Esophagus mucosa (tissue), 1 donor: Measurements from ENCODE around the gene ZBTB2. TPM values are rescaled to one million over a fixed set of nuclear protein-coding genes. Genes with fewer than 3 reads are reported as not detected.
"Not testable (repeated sequence)": the region's sequence is repeated elsewhere in the genome, so short reads cannot be mapped to it uniquely, and the experiment has no call there.

Experiments
- ATAC-seq: fragments of 200-7000 bp; cut with Tn5 transposase; one replicate; pipeline ENCODE4 v1.9.1; 2020
- total RNA-seq: library from RNA; stranded (reverse); gene quantifications from one replicate; pipeline ENCODE4 v1.2.4, GENCODE V29; 2023
- donor health status: DM: yes; HTN: yes; CAD: no.

Gene ZBTB2
- total RNA-seq, 1 donor from 2014 or later = 5.3 TPM

GRCh38 chr6:151399679-151400078 is 8.3 kb upstream of the ZBTB2 start:
- peak; percentile 59 for ATAC-seq

GRCh38 chr6:151393410-151393809 is 2.1 kb upstream of the ZBTB2 start:
- no peak for ATAC-seq

- ATAC-seq = no peak
Observed at GRCh38 chr6:151392427-151392826, 1.1 kb upstream of the ZBTB2 start.

DNA sequence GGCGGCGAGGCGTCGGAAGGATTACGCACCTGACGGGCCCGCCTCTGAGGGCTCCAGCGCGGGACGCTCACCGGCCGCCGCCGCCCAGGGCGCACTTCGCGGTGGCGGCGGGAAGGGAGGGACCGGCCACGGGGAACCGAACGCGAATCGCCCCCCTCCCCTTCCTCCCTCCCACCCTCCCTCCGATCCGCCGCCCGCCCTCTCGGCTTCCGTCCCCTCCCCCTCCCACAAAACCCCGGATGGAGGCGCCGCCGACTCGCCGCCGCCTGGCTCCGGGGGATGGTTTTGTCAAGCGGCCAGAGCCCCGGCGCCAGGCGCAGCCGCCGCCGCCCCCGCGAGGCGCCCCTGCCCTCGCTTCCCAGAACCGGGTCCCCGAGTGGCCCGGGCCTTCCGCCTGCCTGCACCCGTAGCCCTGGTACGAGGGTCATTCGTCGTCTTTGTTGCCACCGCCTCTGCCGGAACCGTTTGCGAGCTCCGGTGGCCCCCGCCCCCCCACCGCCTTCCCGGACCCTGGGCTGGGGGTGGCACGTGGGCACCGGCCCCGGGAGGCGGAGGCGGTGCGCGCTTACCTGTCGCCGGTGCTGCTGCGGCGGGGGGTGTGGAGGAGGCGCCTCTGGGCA is 398 bp downstream of the ZBTB2 start:
- ATAC-seq = peak; percentile 31

DNA sequence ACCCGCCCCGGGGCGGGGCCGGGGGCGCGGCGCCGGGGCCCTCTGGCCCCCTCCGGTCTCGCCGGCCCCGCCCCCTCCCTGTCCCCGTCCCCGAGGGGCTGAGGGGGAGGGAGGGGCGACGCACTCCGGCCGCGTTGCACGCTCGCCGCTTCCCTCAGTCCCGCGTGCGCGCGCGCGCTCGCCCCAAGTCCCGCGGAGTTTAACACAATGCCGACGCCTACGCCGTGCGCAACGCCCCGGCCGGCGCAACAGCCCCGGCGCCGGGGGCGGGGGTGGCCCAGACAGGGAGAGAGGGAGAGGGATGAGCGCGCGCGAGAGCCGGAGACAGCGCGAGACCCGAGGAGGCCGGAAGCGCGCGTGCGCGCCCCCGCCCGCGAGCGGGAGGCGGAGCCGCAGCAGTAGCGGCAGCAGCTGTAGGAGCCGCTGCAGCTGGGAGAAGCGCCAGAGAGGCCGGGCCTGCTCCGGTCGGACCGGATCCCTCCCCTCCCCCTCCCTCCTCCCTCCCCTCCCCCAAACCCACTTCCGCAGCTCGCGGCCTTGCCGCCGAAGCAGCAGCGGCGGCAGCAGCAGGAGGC is 996 bp downstream of the ZBTB2 start:
- peak; percentile 95 for ATAC-seq

DNA sequence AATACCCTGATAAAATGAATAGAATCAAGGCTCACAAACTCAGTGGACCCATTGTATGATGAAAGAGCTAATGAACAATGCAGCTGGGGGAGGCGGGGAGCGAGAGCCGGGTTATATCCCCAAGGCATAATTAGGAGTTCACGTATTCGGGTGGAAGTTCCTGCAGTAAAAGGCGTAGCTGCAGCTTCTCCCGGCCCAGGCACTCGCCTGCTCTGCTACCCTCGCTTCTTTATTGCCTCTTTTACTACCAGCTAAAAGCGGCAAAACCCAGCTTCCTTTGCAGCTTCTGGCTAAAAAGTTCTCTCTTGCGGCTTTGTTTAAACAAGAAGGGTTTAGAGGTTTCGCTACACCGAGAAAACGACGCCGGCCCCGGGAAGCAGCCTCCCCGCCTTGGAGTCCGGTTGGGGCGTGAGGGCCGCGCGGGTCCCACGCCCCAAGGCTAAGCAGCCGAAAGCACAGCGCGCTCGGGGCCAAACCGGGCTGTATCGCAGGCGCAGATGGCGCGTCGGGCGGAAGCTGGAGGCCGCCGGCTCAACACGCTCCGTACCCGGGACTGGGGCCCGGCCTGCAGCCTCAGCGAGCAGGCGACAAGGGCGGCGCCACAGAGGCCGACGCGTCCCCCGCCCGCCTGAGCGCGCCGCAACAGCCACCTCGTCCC is 1.6 kb downstream of the ZBTB2 start:
- ATAC-seq = peak; percentile 37

GRCh38 chr6:151388997-151389617 is 2.3 kb downstream of the ZBTB2 start:
- ATAC-seq = no peak

DNA sequence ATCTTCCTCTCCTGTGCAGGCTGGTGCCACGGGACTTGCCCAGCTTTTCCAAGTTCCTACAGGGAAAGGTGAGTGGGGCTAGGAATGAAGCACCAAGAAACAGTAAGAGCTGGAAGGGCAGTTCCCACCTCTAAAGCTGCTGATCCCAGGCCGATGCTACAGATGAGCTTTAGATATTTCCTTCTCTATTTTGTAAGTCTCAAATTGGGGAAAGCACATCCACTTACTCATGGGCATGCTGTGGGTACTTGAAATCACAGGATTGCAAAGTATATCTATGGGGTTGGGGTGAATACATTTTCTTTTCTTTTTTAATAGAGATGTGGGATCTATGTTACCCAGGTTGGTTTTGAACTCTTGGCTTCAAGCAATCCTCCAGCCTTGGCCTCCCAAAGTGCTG is 3.1 kb downstream of the ZBTB2 start:
- no peak for ATAC-seq

- ATAC-seq = no peak
Observed at GRCh38 chr6:151387175-151387970, 4.0 kb downstream of the ZBTB2 start.

DNA sequence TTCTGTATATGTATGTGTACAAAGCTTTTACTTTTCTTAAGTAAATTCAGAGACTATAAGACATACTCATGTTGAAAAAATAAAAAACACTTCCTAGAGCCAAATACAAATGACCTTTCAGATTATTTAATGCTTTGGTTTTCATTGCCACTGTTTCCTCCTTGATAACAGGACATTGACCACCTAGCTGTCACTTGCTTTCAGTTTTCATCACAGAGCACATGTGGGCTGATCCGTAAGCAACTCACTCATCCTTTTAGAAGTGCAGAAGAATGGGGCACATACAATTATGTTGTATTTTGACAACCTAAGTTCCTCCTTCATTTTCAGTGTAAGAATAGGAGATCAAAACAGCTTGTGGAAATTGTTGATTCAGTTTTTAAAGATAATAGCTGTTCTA is 6.2 kb downstream of the ZBTB2 start:
- no peak for ATAC-seq

GRCh38 chr6:151384151-151384550 is 7.2 kb downstream of the ZBTB2 start:
- no peak for ATAC-seq

GRCh38 chr6:151382631-151383030 is 8.7 kb downstream of the ZBTB2 start:
- not testable (repeated sequence) for ATAC-seq

DNA sequence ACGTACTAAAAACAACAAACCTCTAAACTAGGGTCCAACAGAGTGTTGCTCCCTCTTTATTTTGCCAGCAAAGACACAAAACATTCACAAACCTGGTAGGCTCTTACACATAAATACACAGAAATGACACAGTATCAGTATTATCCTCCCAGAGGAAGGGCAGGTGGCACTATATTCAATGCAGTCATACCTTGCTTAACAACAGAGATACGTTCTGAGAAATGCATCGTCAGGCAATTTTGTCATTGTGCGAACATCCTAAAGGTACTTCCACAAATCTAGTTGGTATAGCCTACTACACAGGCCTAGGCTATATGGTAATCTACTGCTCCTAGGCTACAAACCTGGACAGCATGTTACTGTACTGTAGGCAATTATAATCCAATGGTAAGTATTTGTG is 9.6 kb downstream of the ZBTB2 start:
- ATAC-seq = no peak

GRCh38 chr6:151380848-151381205 is 10.5 kb downstream of the ZBTB2 start:
- ATAC-seq = no peak

DNA sequence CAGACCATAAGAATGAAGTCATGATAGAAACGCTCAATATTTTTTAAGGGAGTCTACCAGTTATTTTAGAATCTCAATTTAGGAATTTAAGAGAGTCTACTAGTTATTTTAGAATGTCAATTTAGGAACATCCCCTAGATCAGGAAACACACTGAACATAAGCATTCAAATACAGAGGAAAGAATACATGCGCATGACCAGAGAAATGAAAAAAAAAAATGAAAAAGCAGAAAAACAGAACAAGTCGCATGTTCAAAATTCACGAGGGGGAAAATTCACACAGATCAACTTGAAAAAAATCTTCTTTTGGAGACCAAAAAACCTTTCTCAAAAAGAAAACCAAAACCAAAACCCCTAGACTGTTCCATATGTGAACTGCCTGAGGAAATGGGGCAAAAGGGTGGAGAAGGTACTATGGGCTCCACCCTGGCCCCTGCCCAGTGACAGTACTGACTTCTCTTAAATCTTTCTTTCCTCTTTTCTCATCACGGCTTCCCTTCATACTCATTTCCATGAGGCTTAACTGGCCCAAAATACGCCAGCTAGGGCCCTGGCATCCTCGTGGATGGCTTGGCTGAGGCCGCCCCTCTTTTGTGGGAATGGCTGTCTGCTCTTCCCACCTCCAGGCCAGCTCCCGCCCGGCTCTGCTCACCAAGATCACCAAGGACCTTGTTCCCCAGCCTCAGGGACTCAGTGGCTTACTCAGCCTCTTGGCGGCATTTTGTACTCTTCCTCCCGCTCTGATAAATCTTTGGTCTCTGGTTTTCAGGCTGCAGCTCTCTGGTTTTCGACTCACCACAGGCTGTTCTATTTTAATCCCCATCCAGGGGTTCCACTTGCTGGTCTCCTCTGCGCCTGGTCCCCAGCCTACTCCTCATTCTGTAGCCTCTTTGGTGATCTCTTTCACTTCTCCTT is 11.2 kb downstream of the ZBTB2 start:
- no peak for ATAC-seq

DNA sequence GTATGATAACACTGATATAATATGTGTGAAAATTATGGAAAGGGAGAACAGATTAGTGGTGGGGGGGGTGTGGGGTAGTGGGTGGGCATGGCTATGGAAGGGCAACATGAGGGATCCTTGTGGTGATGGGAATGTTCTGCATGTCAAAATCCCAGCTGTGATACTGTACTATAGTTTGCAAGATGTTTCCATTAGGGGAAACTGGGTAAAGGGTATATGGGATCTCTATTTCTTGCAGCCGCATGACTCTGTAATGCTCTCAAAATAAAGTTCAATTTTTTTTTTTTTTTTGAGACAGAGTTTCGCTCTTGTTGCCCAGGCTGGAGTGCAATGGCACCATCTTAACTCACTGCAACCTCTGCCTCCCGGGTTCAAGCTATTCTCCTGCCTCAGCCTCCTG is 14.3 kb downstream of the ZBTB2 start:
- ATAC-seq = no peak

GRCh38 chr6:151376440-151376839 is 14.9 kb downstream of the ZBTB2 start:
- ATAC-seq = no peak

GRCh38 chr6:151375833-151376232 is 15.5 kb downstream of the ZBTB2 start:
- ATAC-seq = no peak

DNA sequence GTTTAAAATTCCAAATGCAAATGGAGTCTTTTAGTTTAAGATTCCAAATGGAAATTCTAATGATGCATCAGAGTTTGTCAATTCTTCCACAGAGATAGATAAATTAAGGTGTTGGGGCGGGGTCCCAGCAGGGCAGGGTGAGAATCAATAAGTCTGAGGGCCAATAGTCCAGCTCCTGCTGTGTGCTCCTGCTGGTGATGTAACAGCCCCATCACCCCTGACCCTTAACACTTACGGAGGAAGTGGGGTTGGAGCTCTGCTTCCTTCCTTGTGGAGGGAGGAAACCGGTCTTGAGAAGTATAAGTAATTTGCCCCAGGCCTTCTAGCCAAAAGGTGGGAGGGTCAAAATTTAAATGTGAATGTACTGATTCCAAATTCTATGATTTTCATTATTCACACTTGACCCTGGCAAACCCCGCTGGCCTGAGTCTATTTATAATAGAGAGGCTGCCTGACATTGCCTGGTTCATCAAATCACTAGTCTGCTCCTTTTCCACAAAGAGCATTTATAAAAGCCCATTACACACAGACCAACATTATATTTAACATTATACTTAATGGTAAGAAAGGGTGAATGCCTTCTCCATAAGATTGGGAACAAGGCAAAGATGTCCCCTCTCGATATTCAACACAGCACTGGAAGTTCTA is 17.2 kb downstream of the ZBTB2 start:
- ATAC-seq = peak; percentile 39

- ATAC-seq = no peak
Observed at GRCh38 chr6:151372164-151372563, 19.2 kb downstream of the ZBTB2 start.

GRCh38 chr6:151370509-151371078 is 20.8 kb downstream of the ZBTB2 start:
- ATAC-seq = no peak
